Cortex of kidney (tissue), 1 donor: ENCODE results near the gene PRCC.
"Not testable (repeated sequence)": the region's sequence is repeated elsewhere in the genome, so short reads cannot be mapped to it uniquely, and the experiment has no call there.

Source experiments
- DNase-seq: peaks from one replicate; lab custom pipeline; 2025; lab: John Stamatoyannopoulos, UW

The PRCC gene

GRCh38 chr1:156760796-156761104 is 6.6 kb upstream of the PRCC start:
- DNase-seq = no peak

- not testable (repeated sequence) for DNase-seq
Observed at GRCh38 chr1:156765136-156765535, 2.2 kb upstream of the PRCC start.

DNA sequence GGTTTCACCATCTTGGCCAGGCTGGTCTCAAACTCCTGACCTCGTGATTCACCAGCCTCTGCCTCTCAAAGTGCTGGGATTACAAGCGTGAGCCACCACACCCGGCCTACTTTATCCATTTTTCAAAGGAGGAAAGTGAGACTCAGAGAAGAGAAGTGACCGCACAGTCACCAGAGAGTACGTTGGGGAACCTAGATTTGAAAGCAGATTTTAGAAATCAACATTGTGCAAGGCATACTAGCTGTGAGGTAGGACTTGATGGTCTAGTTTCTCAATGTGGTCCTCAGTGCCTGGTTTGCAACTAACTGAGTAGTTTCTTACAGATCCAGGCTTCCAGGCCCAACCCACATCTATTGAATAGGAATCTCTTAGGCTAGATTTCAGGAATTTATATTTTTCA is 1.7 kb upstream of the PRCC start:
- no peak for DNase-seq

DNA sequence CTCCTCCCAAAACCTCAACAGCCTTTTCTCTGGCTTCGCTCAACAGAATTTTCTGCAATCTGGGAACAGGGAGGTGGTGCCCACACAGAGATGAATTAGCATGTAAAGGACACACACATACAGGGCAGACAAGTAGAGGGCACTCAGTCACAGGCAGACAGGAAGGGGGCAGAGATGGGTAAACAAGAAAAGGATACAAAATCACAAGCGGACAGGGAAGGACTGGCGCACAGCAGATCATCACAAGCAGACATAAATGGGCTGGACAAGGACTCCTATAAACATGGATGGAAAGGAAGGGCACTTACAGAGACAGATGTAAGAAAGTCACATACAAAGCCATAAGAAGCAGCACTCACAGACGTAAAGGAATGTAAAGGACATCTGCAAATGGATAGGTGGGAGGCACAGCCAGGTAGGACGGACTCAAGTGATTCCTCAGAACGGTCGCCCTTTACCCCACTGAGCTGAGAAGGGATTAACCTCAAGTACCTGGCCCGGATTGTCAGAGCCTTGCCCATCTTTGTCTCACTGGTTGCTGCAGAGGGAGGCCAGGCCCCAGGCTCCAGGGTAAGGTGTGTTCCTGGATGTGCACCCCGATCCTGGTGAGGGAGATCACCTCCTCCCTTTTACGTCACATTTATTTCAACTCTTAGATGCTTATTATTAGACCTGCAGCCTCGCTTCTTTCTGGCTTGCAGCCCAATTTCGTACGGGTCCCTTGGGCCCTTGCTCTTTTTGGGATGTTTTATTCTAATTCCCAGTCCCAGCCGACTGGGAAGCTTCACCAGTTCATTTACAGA is 836 bp upstream of the PRCC start:
- DNase-seq = no peak

GRCh38 chr1:156767879-156768604 is 707 bp downstream of the PRCC start:
- no peak for DNase-seq

GRCh38 chr1:156768610-156769295 is 1.4 kb downstream of the PRCC start:
- DNase-seq = no peak

DNA sequence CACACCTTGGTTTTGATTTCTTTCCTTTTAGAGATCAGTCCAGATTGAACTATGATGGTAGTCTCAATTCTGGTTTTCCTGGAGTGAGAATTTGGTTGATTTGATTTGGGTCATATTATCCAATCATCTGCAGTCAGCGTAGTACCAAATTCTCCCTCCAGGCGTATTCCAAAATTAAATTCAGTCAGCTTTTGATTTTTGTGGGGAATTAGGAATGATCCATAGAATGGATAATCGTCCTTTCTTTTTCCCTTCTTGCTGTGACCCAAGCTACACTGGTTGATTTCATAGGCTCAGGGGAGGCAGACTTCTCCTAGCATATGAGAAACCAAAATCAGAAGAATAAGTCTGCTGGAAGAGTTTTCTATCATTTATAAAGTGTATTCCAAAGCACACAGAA is 4.9 kb downstream of the PRCC start:
- no peak for DNase-seq

- no peak for DNase-seq
Observed at GRCh38 chr1:156772728-156773497, 5.6 kb downstream of the PRCC start.

DNA sequence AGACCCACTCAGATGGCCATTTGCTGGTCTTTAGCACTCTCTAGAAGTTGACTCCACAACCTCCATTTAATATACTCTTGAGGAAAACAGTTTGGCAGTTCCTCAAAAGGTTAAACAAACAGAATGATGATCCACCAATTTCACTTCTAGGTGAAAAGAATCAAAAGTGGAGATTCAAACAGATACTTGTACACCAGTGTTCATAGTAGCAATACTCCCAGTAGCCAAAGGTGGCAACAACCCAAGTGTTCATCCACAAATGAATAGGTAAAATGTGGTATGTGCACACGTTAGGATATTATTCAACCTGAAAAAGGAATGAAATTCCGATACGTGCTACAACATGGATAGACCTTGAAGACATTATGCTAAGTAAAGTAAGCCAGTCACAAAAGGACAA is 6.3 kb downstream of the PRCC start:
- no peak for DNase-seq

DNA sequence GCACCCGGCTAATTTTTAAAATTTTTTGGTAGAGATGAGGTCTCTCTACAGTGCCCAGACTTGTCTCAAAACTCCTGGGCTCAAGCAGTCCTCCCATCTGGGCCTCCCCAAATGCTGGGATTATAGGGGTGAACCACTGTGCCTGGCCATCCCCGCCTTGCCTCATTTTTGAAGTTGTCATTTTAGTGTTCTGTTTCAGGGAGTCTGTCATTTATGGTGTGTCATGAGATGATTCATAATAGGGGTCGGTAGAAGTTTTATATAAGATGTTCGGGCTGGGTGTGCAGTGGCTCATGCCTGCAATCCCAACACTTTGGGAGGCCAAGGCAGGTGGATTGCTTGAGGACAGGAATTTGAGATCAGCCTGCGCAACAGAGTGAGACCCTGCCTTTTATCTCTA is 8.5 kb downstream of the PRCC start:
- DNase-seq = no peak

GRCh38 chr1:156776942-156777341 is 9.6 kb downstream of the PRCC start:
- no peak for DNase-seq

DNA sequence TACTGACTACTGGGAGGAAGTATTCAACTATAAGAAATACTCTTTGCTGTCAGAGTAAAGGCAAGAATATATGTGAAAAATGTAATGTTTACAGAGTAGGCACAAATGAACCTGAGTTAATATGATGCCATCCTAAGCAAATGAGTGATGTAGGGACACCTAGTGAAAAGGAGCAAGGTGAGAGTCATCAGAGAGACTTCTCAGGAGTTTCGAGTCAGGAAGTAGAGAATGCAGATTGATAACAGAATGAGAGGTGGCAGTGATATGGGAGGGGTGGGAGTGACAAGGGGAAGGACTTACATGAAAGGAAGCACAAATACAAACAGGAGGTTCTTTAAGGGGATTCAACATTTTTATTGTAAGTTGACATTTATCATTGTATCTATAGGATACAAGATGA is 10.2 kb downstream of the PRCC start:
- DNase-seq = no peak

DNA sequence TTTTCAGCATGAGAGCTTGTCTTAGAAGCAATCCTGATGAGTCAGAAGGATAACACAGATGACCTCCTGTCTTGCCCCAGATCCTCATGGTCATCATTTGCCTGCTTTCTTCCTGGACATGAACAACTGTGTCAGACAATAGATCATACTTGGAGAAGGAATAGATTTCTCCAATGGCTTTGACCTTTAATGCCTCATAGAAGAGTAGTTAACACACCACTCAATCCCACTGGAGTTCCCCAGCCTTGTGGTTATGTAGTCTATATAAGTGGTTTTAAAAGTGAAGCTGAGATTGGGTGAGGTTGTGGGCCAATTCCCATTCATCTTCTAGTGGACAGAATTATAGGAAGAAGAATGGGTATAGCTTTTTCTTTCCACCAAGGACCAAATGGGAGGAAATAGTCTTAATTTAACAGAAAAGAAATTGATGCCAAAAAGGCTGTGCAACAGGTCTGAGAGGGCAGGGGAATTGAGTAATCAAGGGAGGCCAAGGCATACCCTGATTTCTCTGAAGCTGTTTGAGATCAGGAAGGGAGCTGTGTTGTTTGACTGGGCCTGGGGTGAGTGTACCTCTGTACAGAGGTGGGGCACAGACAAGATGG is 14.4 kb downstream of the PRCC start:
- DNase-seq = no peak

- no peak for DNase-seq
Observed at GRCh38 chr1:156785458-156785857, 18.1 kb downstream of the PRCC start.

GRCh38 chr1:156786640-156787039 is 19.3 kb downstream of the PRCC start:
- no peak for DNase-seq

DNA sequence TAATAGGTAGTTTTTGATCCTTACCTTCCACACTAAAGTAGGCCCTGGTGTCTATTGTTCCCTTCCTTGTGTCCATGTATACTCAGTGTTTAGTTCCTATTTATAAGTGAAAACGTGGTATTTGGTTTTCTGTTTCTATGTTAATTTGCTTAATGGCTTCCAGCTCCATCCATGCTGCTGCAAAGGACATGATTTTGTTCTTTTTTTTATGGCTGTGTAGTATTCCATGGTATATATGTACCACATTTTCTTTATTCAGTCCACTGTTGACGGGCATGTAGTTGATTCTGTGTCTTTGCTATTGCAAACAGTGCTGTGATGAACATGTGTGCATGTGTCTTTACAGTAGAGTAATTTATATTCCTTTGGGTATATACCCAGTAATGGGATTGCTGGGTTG is 20.8 kb downstream of the PRCC start:
- DNase-seq = no peak

DNA sequence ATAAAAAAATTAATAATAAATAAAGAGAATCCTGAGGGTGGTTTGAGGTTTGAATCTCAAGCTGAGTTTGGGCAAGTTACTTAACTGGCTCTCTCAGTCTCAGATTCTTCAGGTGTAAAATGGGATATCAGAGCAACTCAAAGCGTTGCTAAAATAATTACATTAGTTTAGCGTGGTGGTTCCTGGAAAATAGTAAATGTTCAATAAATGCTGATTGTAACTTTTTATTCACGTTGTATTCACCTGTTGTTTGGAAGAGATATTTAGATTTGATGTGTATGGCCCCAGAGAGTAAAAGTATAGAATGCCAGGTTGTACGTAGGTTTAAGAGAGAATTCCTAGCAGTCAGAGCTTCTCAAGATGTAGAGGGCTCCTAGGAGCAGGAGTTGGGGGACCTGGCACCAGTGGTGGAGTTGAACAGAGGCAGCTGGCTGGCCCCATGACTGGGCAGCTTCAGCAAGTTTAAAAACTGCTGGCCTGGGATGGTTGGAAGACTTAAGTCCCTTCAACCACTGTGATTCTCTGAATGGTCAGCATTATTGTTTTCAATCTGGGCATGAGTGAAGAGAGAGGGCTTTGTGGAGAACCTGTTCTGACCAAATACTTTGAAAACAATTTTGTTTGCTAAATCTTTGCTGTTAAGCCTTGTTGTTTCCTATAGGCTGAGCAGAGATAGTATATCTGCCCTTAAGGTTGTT is 22.4 kb downstream of the PRCC start:
- no peak for DNase-seq

DNA sequence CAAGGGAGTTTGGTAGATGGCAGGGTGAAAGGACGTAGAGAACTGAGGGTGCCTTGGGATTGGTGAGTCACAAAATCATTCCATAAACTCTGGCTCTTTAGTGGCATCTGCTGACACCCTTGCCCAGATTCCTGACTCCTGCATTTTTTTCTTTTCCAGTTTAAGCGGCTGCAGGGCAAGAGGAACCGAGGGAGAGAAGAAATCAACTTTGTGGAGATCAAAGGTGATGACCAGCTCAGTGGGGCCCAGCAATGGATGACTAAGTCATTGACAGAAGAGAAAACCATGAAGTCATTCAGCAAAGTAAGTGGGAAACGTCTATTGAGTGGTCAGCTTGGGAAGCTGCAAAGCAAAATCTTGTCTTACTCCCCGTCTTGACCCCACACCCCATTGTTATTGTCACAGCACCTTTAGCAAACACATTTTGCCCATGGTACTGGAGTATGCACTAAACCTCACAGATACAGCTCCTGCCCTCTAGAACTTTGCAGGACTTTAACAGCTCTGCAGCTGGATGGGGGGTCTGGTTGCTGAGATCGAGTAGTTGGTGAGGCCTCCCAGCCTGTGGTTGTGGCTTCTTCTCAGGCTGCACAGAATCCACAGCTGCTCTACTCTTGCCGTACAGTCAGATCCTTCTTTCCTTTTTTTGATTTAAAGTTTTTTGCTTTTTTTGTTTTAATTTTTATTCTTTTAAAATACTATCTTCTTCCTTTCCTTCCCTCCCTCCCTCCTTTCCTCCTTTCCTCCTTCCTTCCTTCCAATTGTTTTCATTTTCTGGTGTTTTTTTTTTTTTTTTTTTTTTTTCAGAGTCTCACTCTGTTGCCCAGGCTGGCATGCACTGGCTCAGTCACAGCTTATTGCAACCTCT is 27.4 kb downstream of the PRCC start:
- DNase-seq = no peak

DNA sequence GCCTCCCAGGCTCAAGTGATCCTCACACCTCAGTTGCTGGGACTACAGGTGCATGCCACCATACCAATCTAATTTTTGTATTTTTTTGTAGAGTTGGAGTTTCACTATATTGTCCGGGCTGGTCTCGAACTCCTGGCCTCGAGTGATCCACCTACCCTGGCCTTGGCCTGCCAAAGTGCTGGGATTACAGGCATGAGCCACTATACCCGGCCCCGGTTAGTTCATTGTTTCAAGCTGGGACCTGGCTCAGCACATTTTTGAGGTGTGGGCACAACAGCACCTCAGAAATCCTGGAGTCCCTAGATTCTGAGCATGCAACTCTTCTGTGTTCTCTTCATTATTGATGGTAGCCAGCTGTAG is 28.0 kb downstream of the PRCC start:
- no peak for DNase-seq

GRCh38 chr1:156795787-156796186 is 28.5 kb downstream of the PRCC start:
- no peak for DNase-seq
